Aorta (tissue), 5 donors: ENCODE results near the gene CPEB1. TPM values are rescaled to one million over a fixed set of nuclear protein-coding genes. Genes with fewer than 3 reads are reported as not detected.

ENCODE experiments used
- ATAC-seq: fragments of 200-7000 bp; cut with Tn5 transposase; one replicate; pipeline ENCODE4 v1.9.1; 2022; ENCODE audit warnings: moderate library complexity; ENCODE audit not compliant: low FRiP score
- DNase-seq, 2 donors: peaks; one replicate each; pipeline ENCODE4 v3.0.0-alpha.2; 2020
- H3K27ac ChIP-seq, 2 donors: one replicate each; pipeline ENCODE4 v1.5.1; 2013; ENCODE audit warnings: low read length in 2 of 2, mild to moderate bottlenecking in 2 of 2, moderate library complexity in 2 of 2, control low read depth in 1 of 2, inconsistent platforms in 1 of 2, low read depth in 1 of 2
- H3K27me3 ChIP-seq, 2 donors: one replicate each; pipeline ENCODE4 v1.6.1; 2013; ENCODE audit warnings: control low read depth in 1 of 2, low read length in 1 of 2, mild to moderate bottlenecking in 1 of 2, moderate library complexity in 1 of 2; ENCODE audit not compliant: insufficient read depth in 2 of 2, control insufficient read depth in 1 of 2
- H3K36me3 ChIP-seq, 2 donors: one replicate each; pipeline ENCODE4 v1.6.1; 2013; ENCODE audit warnings: control low read depth in 1 of 2, low read length in 1 of 2, mild to moderate bottlenecking in 1 of 2; ENCODE audit not compliant: insufficient read depth in 2 of 2, control insufficient read depth in 1 of 2
- H3K4me1 ChIP-seq, 2 donors: one replicate each; pipeline ENCODE4 v1.6.1; 2013; ENCODE audit warnings: low read length in 2 of 2, control low read depth in 1 of 2, mild to moderate bottlenecking in 1 of 2, moderate library complexity in 1 of 2; ENCODE audit not compliant: insufficient read depth in 2 of 2, control insufficient read depth in 1 of 2
- H3K4me3 ChIP-seq, 2 donors: one replicate each; pipeline ENCODE4 v1.5.1; 2013; ENCODE audit warnings: low read length in 2 of 2, control low read depth in 1 of 2, mild to moderate bottlenecking in 1 of 2
- H3K9me3 ChIP-seq: one replicate; pipeline ENCODE4 v1.6.1; 2013; ENCODE audit warnings: mild to moderate bottlenecking, low read length; ENCODE audit not compliant: control insufficient read depth
- WGBS, 2 donors: extraction: QIAGEN DNeasy Blood & Tissue Kit; methylation state at CpG; one replicate each; pipeline ENCODE4 v1.1.7; 2013; 5-methylcytosine and 5-hydroxymethylcytosine counted together
- intact Hi-C, 2 donors: fragments of 100-400 bp; cut with DNase I; formaldehyde crosslinking; loops; one replicate each; pipeline versions ENCODE4 v1.14.2 to v1.15.0; 2022
- polyA plus RNA-seq, 2 donors: library from polyadenylated mRNA; stranded (reverse); fragments of 200-250 nt; gene quantifications; one replicate each; pipeline ENCODE4 v1.2.3, GENCODE V29; 2013
- total RNA-seq, 2 donors: library from RNA; stranded (reverse); fragmentation: NEBNext Ultra II Directional; extraction: Animal tissue kit (Norgen Biotek cat#: 25700); gene quantifications; one replicate each; pipeline ENCODE4 v1.2.1, GENCODE V29; 2021
- donor health status: healthy with polysubstance abuse.
- donor health status: Bipolar disorder and iron deficiency.
- donor health status: DM: no; HTN: no; CAD: no.
- donor health status: DM: no; HTN: no; CAD: no.
- donor health status: DM: yes; HTN: yes; CAD: no.

CPEB1 gene
- total and polyA plus RNA-seq, 4 donors, result 0.88 to 10.3 (median 2.6) TPM

DNA sequence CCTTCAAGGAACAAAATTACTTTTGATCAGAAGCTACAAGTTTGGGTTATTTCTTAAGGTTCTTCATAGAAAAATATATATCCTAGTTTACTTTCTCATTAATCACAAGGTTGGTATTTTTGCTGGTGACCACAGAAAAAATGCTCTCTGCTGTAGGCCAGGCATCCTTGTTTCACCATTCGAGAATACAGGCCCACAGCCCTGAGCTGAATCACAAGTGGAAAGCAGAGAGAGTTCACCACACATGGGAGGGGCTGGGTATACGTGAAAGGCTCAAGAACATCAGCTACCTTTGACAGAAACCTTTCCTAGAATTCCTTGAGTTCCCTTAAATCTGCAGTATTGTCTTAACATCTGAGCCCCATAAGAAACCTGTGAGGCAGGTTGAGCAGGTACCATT, 23.2 kb downstream of the CPEB1 start:
- H3K27me3 ChIP-seq, result no peaks in the 10 kb centered on the region
- DNase-seq (no peak), ATAC-seq (no peak)
- H3K9me3 ChIP-seq, result no peaks in the 10 kb centered on the region
- H3K4me1 ChIP-seq, result no peaks in the 10 kb centered on the region
- no peak overlapping the region for H3K27ac ChIP-seq
- WGBS, 2 donors, result 45 to 55% methylated on average over 2 of the region's 2 CpGs
- intact Hi-C loops, result no loop called here
- H3K36me3 ChIP-seq, result no peaks in the 10 kb centered on the region
- H3K4me3 ChIP-seq, result no peak overlapping the region

DNA sequence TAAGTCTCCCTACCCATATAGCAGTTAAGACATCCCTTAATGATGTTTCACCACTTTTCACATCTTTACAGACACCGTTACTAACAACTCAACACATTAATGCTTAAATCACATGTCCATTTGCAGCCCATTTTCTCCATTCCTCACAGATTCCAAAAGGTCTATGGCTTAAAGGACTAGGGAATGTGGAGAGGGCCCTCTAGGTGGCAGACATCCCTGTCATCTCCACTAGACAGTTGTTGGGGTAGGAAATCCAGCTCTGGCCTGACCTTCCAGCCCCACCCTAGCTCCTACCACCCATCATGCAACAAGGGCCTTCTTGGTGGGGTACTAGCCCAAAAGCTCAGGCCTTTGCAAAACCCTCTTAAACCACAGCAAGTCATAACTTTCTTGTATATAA, 25.2 kb downstream of the CPEB1 start:
- Histone ChIP-seq H3K27ac (no peak overlapping the region), H3K4me1 (no peaks in the 10 kb centered on the region), H3K4me3 (no peak overlapping the region), H3K27me3 (no peaks in the 10 kb centered on the region), H3K36me3 (no peaks in the 10 kb centered on the region), H3K9me3 (no peaks in the 10 kb centered on the region)
- WGBS, 2 donors, result 48 to 58% methylated on average over 1 of the region's 1 CpG
- intact Hi-C loops, result no loop called here
- DNase-seq (no peak), ATAC-seq (no peak)

DNA sequence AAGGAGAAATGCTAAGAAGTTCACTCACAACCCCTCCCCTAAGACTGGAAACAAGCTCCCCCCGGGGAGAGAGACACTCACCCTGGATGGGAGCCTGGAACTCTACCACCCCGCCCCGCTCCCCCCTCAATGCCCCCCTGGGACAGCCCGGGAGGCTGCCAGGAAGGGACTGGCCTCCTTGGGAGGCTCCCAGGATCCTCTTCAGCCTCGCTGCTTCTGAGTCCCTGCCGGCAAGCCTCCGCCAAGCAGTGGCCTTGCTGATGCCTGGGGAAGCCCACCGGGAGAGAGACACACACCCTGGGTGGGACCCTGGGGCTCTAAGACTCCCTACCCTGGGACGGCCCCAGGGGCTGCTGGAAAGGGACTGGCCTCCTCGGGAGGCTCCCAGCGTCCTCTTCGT, 33.4 kb downstream of the CPEB1 start:
- no peak overlapping the region for H3K4me3 ChIP-seq
- no peaks in the 10 kb centered on the region for H3K36me3 ChIP-seq
- no peak overlapping the region for H3K27ac ChIP-seq
- no peaks in the 10 kb centered on the region for H3K4me1 ChIP-seq
- DNase-seq (no peak), ATAC-seq (no peak)
- H3K9me3 ChIP-seq, result no peaks in the 10 kb centered on the region
- intact Hi-C loops, result no loop called here
- no peaks in the 10 kb centered on the region for H3K27me3 ChIP-seq
- 50 to 53% methylated on average over 12 of the region's 12 CpGs for whole genome bisulfite sequencing, 2 donors

DNA sequence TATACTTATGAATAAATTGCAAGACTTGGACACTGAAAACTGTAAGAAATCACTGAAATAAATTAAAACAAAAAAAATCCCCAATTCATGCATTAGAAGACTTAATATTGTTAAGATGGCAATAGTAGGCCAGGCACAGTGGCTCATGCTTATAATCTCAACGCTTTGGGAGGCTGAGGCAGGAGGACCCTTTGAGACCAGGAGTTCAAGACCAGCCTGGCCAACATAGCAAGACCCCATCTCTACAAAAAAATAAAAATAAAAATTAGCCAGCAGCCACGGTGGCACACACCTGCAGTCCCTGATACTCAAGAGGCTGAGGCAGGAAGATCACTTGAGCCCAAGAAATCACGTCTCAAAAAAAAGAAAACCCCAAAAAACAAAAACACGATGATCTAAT, 35.8 kb downstream of the CPEB1 start:
- H3K27ac ChIP-seq, result no peak overlapping the region
- ATAC-seq (no peak), DNase-seq (no peak)
- H3K4me1 ChIP-seq, result no peaks in the 10 kb centered on the region
- no peaks in the 10 kb centered on the region for H3K36me3 ChIP-seq
- H3K27me3 ChIP-seq, result no peaks in the 10 kb centered on the region
- 87 to 90% methylated on average over 4 of the region's 4 CpGs for WGBS, 2 donors
- intact Hi-C loops, result no loop called here
- no peak overlapping the region for H3K4me3 ChIP-seq
- no peaks in the 10 kb centered on the region for H3K9me3 ChIP-seq

DNA sequence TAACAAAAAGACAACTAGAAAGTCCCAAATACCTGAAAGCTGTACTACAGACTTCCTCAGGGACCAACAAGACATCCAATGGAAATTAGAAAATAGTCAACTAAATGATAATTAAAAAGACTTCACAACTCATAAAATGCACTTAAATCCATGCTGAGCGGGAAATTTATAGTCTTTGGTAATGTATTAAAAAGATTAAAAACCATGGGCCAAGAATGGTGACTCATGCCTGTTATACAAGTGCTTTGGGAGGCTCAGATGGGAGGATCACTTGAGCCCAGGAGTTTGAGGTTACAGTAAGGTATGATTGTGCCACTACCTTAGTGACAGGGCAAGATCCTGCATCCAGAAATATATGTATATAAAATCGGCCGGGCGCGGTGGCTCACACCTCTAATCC, 45.0 kb downstream of the CPEB1 start:
- H3K36me3 ChIP-seq, result no peaks in the 10 kb centered on the region

DNA sequence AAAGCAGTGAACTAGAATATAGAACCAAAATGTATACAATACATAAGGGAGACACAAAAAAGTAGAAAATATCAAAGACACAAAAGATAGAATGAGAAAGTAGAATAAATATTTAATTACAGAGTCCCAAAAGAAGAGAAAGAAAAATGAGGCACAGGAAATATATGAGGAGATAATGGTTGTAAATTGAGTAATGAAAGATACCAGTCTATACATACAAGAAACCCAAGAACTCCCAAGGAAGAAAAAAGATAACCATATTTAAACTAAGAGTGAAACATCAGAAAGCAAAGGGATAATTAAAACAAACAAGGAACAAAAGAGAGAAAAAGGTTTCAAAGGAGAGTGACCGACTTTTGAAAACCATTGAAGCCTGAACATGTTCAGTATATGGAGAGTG, 47.3 kb downstream of the CPEB1 start:
- H3K4me3 ChIP-seq, result no peak overlapping the region
- intact Hi-C loops, result no loop called here
- DNase-seq, result no peak
- 76 to 91% methylated on average over 1 of the region's 1 CpG for WGBS, 2 donors
- no peaks in the 10 kb centered on the region for H3K27me3 ChIP-seq
- no peaks in the 10 kb centered on the region for H3K4me1 ChIP-seq
- H3K36me3 ChIP-seq, result no peaks in the 10 kb centered on the region
- no peaks in the 10 kb centered on the region for H3K9me3 ChIP-seq
- no peak overlapping the region for H3K27ac ChIP-seq
- ATAC-seq, result no peak

More for the DNA sequence above, 45.0 kb downstream of the CPEB1 start:
- Histone ChIP-seq H3K27me3 (no peaks in the 10 kb centered on the region), H3K4me3 (no peak overlapping the region), H3K27ac (no peak overlapping the region), H3K4me1 (no peaks in the 10 kb centered on the region), H3K9me3 (no peaks in the 10 kb centered on the region)
- intact Hi-C loops, result no loop called here
- 84 to 86% methylated on average over 5 of the region's 5 CpGs for WGBS, 2 donors
- ATAC-seq (no peak), DNase-seq (no peak)

DNA sequence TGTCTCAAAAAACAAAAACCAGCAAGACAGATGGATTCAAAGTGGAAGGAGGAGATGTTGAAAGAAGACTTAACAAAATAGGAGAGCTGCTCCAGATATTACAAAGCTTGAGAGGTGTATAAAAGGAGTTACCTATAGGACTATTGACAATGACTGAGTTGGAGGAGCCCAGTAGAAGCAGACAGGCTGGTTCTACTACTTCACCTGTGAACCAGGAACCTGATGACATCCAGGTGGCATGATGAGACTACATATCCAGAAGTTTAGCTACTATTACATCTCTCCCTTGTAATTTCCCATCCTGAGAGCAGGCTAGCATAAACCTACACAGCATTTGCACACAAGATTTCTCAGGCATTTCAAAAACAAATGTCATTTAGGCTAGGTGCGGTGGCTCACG, 49.3 kb downstream of the CPEB1 start:
- ATAC-seq (no peak), DNase-seq (no peak)
- H3K9me3 ChIP-seq, result no peaks in the 10 kb centered on the region
- H3K36me3 ChIP-seq, result no peaks in the 10 kb centered on the region
- H3K4me3 ChIP-seq, result no peak overlapping the region
- H3K27me3 ChIP-seq, result no peaks in the 10 kb centered on the region
- intact Hi-C loops, result no loop called here
- H3K27ac ChIP-seq, result no peak overlapping the region
- H3K4me1 ChIP-seq, result no peaks in the 10 kb centered on the region
- WGBS, 2 donors, result 94 to 98% methylated on average over 2 of the region's 2 CpGs

DNA sequence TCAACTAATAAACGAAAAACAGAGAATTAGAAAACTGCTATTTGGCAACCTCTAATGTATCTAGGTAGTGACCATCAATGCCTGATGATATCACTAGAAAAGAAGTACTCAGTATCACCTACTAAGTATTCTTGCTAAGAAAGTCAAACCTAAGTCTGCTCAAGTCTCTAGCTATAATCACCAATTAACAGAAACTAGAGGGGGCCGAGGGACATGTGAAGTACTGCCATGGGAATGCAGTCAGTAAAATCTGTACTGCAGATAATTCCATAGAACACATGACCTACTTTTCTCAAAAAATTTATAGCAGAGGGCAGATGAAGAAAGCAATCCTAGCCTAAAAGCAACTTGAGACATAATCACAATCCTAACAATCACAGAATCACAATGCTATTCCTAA, 51.4 kb downstream of the CPEB1 start:
- ATAC-seq (no peak), DNase-seq (no peak)
- Histone ChIP-seq H3K9me3 (no peaks in the 10 kb centered on the region), H3K27ac (no peak overlapping the region), H3K4me1 (no peaks in the 10 kb centered on the region), H3K4me3 (no peak overlapping the region), H3K36me3 (no peaks in the 10 kb centered on the region), H3K27me3 (no peaks in the 10 kb centered on the region)
- WGBS, 2 donors, result 51 to 52% methylated on average over 2 of the region's 2 CpGs
- intact Hi-C loops, result no loop called here

DNA sequence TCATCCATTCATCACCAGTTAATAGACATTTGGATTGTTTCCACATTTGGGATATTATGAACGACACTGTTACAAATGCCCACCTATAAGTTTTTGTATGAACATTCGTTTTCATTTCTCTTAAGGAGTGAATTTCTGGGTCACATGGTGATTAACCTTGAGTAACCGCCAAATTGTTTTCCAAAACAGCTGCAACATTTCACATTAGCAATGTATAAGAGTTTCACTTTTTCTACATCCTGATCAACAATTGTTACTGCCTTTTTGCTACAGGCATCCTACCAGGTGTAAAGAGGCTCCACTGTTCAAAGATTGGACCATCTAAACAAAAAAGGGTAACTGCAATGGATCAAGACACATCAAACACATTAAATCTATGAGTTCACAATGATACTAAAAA, 52.0 kb downstream of the CPEB1 start:
- no peaks in the 10 kb centered on the region for H3K9me3 ChIP-seq
- intact Hi-C loops, result no loop called here
- no peak overlapping the region for H3K4me3 ChIP-seq
- H3K4me1 ChIP-seq, result no peaks in the 10 kb centered on the region
- WGBS, 2 donors, result 71 to 81% methylated on average over 3 of the region's 3 CpGs
- no peak overlapping the region for H3K27ac ChIP-seq
- DNase-seq, result no peak
- no peak for ATAC-seq
- H3K36me3 ChIP-seq, result no peaks in the 10 kb centered on the region
- H3K27me3 ChIP-seq, result no peaks in the 10 kb centered on the region
